NCI-H1105 (cell line): ENCODE measurements around the gene LTA4H.
"Not testable (repeated sequence)": the region's sequence is repeated elsewhere in the genome, so short reads cannot be mapped to it uniquely, and the experiment has no call there.

Source experiments
- DNase-seq: peaks from one replicate; lab custom pipeline; 2025; lab: John Stamatoyannopoulos, UW

Gene LTA4H

GRCh38 chr12:95990136-95990535 lies 45.3 kb downstream of the LTA4H start:
- DNase-seq = no peak

DNA sequence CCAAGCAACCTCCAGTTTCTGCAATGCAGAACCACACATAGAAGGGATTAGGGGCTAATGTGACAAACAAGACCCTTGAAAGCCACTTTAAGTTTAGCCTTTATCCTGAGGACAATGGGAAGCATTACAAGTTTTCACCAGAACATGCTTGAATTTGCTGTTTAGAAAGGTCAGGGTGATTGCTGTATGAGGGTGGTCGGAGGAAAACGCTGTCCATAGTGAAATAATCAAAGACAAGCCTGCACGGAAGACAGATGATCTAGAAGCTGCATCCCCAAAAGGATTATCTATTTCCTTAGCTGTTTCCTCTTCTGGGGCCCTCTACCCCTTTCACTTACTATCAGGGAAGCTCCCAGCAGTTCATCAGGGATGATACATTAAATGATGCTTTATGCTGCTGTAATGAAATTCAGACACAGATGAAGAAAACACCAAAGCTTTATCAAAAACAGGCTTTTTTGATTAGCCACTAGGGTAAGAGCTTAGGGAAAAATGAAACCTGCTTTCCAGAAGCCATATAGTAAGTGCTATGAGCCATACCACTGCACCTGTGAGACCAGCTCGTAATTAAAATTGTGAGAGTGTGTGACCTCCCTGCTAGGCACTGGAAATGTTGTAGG lies 45.8 kb downstream of the LTA4H start:
- DNase-seq = no peak

GRCh38 chr12:95988506-95989275 lies 46.7 kb downstream of the LTA4H start:
- DNase-seq = no peak

DNA sequence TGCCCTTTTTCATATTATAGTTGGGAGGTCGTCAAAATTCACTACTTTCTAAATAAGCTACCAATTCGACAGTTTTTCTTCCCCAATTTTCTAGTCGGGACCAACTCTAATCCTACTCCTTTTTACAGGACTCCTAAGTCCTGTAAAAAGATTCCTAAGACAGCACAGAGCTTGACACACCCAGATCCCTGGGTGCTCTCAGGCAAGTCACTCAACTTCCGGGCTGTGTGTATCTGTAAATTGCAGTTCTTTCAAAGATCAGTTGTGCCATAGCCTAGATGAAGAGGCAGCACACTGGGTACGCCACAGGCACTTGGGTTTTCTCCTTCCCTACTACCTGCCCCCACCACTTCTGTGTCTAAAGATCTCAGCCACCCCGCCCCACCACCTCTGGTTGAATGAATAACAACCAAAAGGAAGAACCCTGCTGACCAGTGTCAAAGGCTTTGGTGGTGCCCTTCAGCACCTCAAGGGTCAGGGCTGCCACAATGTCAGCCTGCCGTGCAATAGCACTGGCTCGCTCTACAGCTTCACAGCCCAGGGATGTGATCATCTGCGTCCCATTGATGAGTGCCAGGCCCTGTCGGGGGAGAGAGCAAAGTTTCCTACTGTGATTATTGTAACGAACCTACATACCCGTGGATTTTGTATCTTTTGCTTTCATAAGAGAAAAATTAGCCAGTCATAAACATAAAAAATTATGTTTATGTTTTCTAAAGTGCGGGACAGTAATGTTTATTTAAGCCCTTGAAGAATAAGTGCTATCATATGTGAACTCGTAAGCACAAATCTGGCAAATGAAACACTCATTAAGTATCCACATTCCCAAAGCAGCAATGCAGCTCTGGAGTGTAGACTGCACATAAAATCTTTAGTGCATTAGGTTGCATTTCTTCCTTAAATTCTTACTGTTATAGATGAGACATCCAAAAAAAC lies 48.5 kb downstream of the LTA4H start:
- DNase-seq = no peak

DNA sequence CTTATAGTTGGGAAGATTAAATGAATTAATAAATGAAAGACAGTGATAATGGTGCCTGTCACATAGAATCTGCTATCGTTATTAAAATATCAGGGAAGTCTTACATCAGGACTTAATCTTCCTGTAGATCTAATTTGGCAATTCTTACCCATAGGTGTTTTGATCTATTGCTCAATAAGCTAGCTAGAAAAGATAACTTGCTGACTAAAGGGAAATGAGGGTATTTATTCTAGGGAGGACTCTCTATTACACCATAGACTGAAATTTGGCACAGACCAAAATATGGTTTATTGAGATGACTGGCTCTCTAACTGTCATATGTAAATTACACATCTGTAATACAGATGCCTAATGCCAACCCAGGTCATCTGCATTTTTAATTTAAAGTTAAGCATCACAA lies 50.7 kb downstream of the LTA4H start:
- DNase-seq = no peak

DNA sequence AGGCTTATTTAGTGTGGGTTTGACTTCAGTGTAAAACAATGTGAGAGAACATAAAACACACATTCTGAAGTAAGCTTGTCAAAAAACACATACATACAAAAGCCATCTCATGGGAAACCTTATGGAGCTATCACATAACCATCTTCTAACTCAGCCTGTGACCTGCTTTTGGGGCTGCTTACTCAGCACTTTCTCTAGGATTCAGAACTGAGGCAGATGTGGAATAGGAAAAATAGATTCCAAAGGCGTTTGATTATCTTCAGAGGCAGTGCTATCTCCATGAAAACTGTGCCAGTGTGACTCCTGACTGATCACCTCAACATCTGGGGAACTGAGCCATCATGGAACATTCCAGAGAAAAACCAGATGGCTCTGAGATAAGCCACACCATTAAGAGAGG lies 52.8 kb downstream of the LTA4H start:
- no peak for DNase-seq

GRCh38 chr12:95980437-95980836 lies 55.0 kb downstream of the LTA4H start:
- no peak for DNase-seq

DNA sequence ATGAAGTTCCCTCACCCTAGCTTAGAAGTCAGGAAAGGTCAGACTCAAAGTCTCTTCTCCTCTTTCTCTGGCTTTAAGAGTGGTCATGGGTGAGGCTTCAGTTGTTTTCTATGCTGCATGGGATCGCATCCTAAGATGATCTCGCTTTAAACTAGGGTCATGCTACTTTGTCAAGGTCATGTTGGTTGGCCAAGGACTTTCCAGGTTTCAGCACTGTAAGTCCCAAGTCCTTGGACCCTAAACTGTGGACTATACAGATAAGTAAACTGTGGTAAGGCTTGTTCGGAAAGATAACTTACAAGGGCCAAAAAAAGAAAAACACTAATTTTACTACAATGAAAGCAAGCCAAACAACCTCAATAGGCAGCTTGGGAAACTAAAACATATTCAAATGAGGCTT lies 56.6 kb downstream of the LTA4H start:
- DNase-seq = no peak

DNA sequence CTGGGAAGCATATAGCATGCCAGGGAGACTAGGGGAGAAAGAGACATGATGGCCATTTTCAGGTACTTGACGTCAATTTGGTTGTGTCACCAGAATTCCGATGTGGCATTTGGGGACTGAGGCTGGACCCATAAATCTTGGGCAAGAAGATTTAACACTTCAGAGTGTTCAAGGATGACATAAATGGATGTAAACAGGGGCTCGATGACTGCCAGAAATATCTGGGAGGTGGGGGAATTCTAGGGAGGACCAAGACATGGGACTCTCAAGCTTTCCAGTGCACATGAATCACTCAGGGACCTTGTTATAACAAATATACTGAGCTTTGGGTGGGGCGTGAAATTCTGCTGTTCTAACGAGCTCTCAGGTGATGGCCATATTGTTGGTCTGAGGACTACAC lies 57.0 kb downstream of the LTA4H start:
- DNase-seq = no peak

- DNase-seq = no peak
Observed at GRCh38 chr12:95977764-95978305, 57.6 kb downstream of the LTA4H start.

GRCh38 chr12:95976416-95976832 lies 59.0 kb downstream of the LTA4H start:
- no peak for DNase-seq

DNA sequence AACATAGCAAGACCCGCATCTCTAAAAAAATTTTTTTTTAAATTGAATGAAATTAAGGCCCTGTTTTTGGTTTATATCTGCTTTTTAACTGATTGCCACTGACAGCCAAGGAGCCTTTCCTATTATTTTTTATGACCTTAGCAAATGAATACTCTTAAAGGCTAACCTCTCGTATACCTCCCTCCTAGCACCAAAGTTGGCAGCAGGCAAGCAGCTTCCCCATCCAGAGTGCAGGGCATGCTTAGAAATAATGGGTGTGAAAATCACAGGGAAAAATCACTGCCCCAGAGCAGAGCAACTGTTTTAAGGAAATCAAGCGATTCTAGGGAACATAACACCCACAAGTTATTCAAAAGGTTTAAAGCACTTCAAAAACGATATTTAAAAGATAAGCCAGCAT lies 59.9 kb downstream of the LTA4H start:
- no peak for DNase-seq

DNA sequence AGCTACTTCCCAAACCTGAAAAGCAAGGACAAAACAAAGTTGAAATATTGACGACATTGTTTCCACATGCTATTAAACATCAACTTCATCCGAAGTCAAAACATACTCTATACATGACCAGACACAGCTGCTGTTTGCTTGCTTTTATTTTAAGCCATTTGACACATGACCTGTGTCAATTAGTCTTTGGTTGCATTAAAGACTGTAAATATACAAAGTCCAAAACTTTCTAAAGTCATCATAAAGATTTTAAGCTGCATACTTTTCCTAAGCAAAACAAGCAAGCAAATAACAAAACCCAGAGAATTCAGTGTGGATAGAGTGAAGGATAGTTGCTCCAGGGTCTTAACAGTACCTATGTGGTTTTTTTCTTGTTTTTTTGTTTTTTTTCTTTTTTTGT lies 61.0 kb downstream of the LTA4H start:
- DNase-seq = no peak

DNA sequence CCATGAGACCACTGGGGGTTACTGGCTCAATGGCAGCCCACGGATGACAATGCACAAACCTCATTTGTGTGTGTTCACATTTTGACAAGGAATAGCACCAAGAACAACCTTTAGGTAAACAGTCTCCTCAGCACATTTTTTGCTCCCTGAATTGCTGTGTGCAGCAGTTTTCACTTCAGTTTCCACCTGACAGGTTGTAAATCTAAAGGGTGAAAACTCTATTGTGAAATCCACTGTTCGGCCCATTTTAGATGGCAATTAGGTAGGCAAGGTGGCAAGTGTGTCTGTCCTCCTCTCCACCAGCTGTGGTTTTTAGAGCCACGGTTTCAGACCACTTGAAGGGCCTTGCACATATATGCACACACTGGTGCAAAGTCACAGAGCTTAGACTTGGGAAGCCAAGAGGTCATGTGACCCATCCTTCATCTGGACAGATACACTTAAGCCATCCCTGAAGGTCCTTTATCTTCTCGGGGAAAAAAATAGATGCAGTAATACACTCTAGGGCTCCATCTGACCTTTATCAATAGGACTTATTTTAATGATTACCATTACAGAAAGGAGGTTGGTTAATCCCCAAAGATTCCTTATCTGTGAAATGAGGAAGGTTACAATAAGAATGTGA lies 62.4 kb downstream of the LTA4H start:
- DNase-seq = no peak

DNA sequence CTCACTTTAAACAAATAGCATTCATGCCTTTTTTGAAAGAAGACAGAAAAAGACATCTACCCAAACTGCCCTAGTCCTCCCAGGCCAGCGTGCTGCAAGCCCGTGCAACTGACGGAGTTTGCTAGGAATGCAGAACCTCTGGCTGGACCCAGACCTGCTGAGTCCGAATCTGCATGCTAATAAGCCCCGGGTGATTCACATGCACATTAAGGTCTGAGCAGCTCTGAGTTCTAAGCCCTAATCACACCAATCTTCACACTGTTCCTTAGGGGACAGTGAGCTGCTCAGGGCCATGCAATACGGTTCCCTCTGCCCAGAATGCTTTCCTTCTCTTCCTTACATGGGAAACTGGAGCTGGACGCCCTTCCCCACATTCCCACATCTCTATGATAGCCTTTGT lies 64.5 kb downstream of the LTA4H start:
- no peak for DNase-seq

- DNase-seq = not testable (repeated sequence)
Observed at GRCh38 chr12:95969116-95969515, 66.3 kb downstream of the LTA4H start.

- no peak for DNase-seq
Observed at GRCh38 chr12:95967301-95967700, 68.1 kb downstream of the LTA4H start.

- no peak for DNase-seq
Observed at GRCh38 chr12:95966287-95966870, 69.0 kb downstream of the LTA4H start.

DNA sequence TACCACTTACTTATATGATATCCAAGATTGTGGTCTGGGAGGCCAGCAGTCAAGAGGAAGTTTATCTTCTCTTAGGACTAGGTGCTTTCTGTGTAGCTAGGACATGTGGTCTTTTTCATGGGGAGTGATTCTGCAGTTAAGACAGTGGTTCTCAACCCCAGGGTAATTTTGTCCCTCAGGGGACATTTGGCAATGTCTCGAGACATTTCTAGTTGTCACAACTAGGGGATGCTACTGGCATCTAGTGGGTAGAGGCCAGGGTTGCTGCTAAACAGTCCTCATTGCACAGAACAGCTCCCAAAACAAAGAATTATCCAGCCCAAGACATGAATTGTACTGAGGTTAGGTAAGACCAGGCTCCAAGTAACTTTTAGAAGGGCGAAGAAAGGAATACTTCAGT lies 72.3 kb downstream of the LTA4H start:
- no peak for DNase-seq

DNA sequence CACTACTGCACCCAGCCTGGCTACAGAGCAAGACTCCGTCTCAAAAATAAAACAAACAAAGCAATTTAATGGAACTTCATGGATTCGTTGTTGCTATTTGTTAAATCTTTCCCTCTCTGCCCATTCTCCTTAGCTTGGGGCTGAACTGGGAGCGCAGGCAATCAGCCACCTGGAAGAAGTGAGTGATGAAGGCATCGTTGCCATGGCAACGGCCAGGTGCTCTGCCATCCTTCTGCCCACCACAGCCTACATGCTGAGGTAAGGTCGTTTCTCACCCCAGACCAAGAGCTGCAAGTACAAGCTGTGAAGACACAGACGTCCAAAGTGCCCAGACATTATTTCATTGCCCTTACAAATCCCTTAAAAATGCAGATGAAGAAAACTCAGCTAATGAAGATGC lies 73.2 kb downstream of the LTA4H start:
- peak; percentile 81 for DNase-seq

- no peak for DNase-seq
Observed at GRCh38 chr12:95960241-95960640, 75.1 kb downstream of the LTA4H start.

GRCh38 chr12:95959107-95959506 lies 76.3 kb downstream of the LTA4H start:
- DNase-seq = no peak
